Stimulated activated CD4-positive, alpha-beta T cell treated with anti-CD3 and anti-CD28 coated beads, Interleukin-12 subunit alpha, Interleukin-12 subunit beta, amount 100 ng/mL, for 48 hours (primary cell): ENCODE data around the gene OR1E2.
"Not testable (repeated sequence)": the region's sequence is repeated elsewhere in the genome, so short reads cannot be mapped to it uniquely, and the experiment has no call there.

Source experiments
- DNase-seq, 3 donors: peaks; one replicate each; pipeline ENCODE4 v3.0.0-alpha.2; 2020; ENCODE audit warnings: low read depth in 2 of 3, low spot score in 1 of 3

OR1E2 gene

GRCh38 chr17:3433741-3434140 is at the start of gene OR1E2:
OR1E2 (minus strand) TSS chr17:3433841; CDS start chr17:3433841, 0 bp downstream.
- no peak for DNase-seq

GRCh38 chr17:3482852-3483251 is 49.2 kb upstream of the OR1E2 start:
- DNase-seq: no peak

- no peak for DNase-seq
Measured at GRCh38 chr17:3479988-3480387, 46.3 kb upstream of the OR1E2 start.

GRCh38 chr17:3475812-3476610 is 42.4 kb upstream of the OR1E2 start, which contains the start of gene ASPA:
ASPA (plus strand) TSS chr17:3475997; CDS start chr17:3476160, 163 bp downstream.
- DNase-seq: no peak

- DNase-seq: no peak
Measured at GRCh38 chr17:3475251-3475685, 41.6 kb upstream of the OR1E2 start.

- no peak for DNase-seq
Measured at GRCh38 chr17:3474212-3474611, 40.6 kb upstream of the OR1E2 start.

- DNase-seq: no peak
Measured at GRCh38 chr17:3472137-3472536, 38.5 kb upstream of the OR1E2 start.

GRCh38 chr17:3471599-3471998 is 38.0 kb upstream of the OR1E2 start, which contains the start of gene SPATA22:
SPATA22 (minus strand) TSS chr17:3471819; CDS start chr17:3469325, 2,494 bp downstream.
- DNase-seq: no peak

GRCh38 chr17:3469529-3469928 is 35.9 kb upstream of the OR1E2 start:
- no peak for DNase-seq

- not testable (repeated sequence) for DNase-seq
Measured at GRCh38 chr17:3466355-3466754, 32.7 kb upstream of the OR1E2 start.

GRCh38 chr17:3448059-3448665 is 14.5 kb upstream of the OR1E2 start:
- no peak for DNase-seq

- no peak for DNase-seq
Measured at GRCh38 chr17:3447625-3448024, 14.0 kb upstream of the OR1E2 start.

GRCh38 chr17:3440451-3440850 is 6.8 kb upstream of the OR1E2 start:
- DNase-seq: no peak

- DNase-seq: no peak
Measured at GRCh38 chr17:3438368-3438767, 4.7 kb upstream of the OR1E2 start.

GRCh38 chr17:3433215-3433614 is 426 bp downstream of the OR1E2 start:
- peak in 1 of 3 donors; percentile 0 for DNase-seq

- no peak for DNase-seq
Measured at GRCh38 chr17:3418222-3418621, 15.4 kb downstream of the OR1E2 start.

- DNase-seq: no peak
Measured at GRCh38 chr17:3415610-3416009, 18.0 kb downstream of the OR1E2 start.

GRCh38 chr17:3412216-3412615 is 21.4 kb downstream of the OR1E2 start:
- DNase-seq: not testable (repeated sequence)

GRCh38 chr17:3411070-3411469 is 22.6 kb downstream of the OR1E2 start, which contains the start of gene OR3A3:
OR3A3 (plus strand) TSS chr17:3411370.
- DNase-seq: no peak

GRCh38 chr17:3403856-3404255 is 29.8 kb downstream of the OR1E2 start:
- DNase-seq: not testable (repeated sequence)

- no peak for DNase-seq
Measured at GRCh38 chr17:3401786-3402185, 31.9 kb downstream of the OR1E2 start.

GRCh38 chr17:3400055-3400454 is 33.6 kb downstream of the OR1E2 start:
- no peak for DNase-seq
